ENCODE data around the gene TIAM1.

Gene TIAM1

DNA sequence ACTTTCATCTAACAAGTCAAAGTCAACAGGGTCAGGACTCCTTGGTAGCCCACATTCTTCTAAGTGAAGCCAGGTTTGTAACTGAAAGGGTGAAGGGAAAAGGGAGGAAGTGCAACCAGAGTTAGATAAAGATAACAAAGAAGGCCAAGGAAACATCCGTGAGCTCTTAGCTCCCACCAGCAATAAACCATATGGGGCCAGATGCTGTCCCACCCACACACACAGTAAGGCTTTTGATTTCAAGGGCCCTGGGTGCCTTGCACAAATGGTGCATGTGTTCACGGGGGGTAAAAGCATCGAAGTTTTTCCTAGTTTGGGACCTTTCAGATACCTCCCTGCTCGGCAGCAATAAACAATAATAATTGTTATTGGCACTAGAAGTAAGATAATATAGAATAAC lies 5.1 kb upstream of the TIAM1 start:
- no peaks in the 10 kb centered on the region for H3K36me3 ChIP-seq
- no peak for TF ChIP-seq Cebpa-rat (IDR thresholded peaks at IDR 0.05)
- no peak overlapping the region for H3K4me2 ChIP-seq
- no peak overlapping the region for H3K4me3 ChIP-seq
- peaks cover 0 to 10% (median 0%) of the 10 kb centered on the region in 11 experiments; a peak in 2 of 22 replicates for H3K9me3 ChIP-seq (replicated peaks in 1 of 11)
- H3K9ac ChIP-seq: no peak overlapping the region
- H3K27me3 ChIP-seq: peaks cover 0 to 19% (median 18%) of the 10 kb centered on the region in 11 experiments; a peak in 19 of 22 replicates
- no peak overlapping the region for H3K27ac ChIP-seq
- peaks cover 3 to 11% (median 7%) of the 10 kb centered on the region in 10 experiments; a peak in 19 of 20 replicates for H3K4me1 ChIP-seq
- H4K20me1 ChIP-seq: peaks cover 0 to 38% (median 8%) of the 10 kb centered on the region in 11 experiments; a peak in 9 of 22 replicates

DNA sequence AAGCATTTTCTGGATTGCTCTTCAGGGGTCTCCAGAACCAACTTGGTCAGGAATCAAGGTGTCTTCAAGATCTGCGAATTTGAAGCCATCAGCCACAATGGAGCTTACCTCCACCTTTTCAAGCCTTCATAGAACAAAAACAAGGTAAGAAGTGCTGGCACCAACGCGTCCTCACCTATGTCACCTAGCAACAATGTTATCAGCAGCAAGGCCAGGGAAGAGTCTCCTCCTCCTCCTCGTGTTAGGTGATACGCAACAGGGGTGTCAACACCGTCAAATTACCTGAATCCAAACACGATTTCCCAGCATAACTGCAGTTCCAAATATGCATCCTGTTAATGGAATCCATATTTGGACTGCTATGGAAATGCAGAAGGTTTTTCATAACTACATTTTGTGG lies 4.1 kb upstream of the TIAM1 start:
- Histone ChIP-seq H3K4me2 (no peak overlapping the region), H3K27ac (no peak overlapping the region), H3K36me3 (no peaks in the 10 kb centered on the region), H4K20me1 (peaks cover 0 to 48% (median 14%) of the 10 kb centered on the region in 11 experiments; a peak in 12 of 22 replicates), H3K9me3 (replicated peaks in 1 of 11) (peaks cover 0 to 10% (median 0%) of the 10 kb centered on the region in 11 experiments; a peak in 2 of 22 replicates), H3K4me1 (peaks cover 13 to 21% (median 16%) of the 10 kb centered on the region in 10 experiments), H3K9ac (no peak overlapping the region), H3K4me3 (no peak overlapping the region), H3K27me3 (peaks cover 2 to 30% (median 28%) of the 10 kb centered on the region in 11 experiments; a peak in 21 of 22 replicates)
- no peak for TF ChIP-seq Cebpa-rat (IDR thresholded peaks at IDR 0.05)

- no peak for TF ChIP-seq Cebpa-rat (IDR thresholded peaks at IDR 0.05)
- no peak overlapping the region for H3K27ac ChIP-seq
- peaks cover 8 to 36% (median 35%) of the 10 kb centered on the region in 11 experiments; a peak in 21 of 22 replicates for H3K27me3 ChIP-seq
- peaks cover 0 to 10% (median 0%) of the 10 kb centered on the region in 11 experiments; a peak in 2 of 22 replicates for H3K9me3 ChIP-seq (replicated peaks in 1 of 11)
- H3K36me3 ChIP-seq: no peaks in the 10 kb centered on the region
- no peak overlapping the region for H3K4me2 ChIP-seq
- peaks cover 0 to 55% (median 14%) of the 10 kb centered on the region in 11 experiments; a peak in 12 of 22 replicates for H4K20me1 ChIP-seq
- no peak overlapping the region for H3K4me3 ChIP-seq
- peaks cover 13 to 23% (median 21%) of the 10 kb centered on the region in 10 experiments for H3K4me1 ChIP-seq
- no peak overlapping the region for H3K9ac ChIP-seq
These were observed 3.5 kb upstream of the TIAM1 start for GRCh38 chr21:31347435-31348032.

DNA sequence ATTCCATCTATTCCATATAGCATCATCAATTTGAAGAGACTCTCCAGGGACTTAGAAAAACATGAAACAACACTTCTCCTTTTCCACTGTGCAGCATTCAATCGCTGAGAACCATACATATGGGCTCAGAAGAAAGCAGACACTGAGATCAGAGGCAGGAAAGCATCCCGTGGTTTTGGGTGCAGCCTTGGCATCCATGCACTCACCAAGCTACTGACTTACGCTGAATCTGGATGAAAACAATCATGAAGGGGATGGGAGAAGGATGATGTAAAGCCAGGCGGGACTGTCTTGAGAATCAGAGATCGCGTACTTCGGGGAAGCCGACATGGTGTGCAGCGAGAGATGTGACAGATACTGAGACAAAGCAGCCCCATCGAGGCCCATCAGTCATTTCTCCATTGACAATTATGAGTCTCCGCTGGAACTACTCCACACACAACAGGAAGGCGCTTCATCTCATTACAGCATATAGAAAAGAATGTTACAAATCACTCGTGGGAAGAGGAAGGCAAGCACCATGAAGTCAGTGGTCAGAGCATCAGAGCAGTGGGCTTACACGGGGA lies 2.3 kb upstream of the TIAM1 start:
- no peak for TF ChIP-seq Cebpa-rat (IDR thresholded peaks at IDR 0.05)
- peaks cover 0 to 10% (median 0%) of the 10 kb centered on the region in 11 experiments; a peak in 2 of 22 replicates for H3K9me3 ChIP-seq (replicated peaks in 1 of 11)
- H4K20me1 ChIP-seq: peaks cover 0 to 62% (median 14%) of the 10 kb centered on the region in 11 experiments; a peak in 12 of 22 replicates
- peaks cover 8 to 47% (median 41%) of the 10 kb centered on the region in 11 experiments; a peak in 21 of 22 replicates for H3K27me3 ChIP-seq
- no peak overlapping the region for H3K4me3 ChIP-seq
- peaks cover 13 to 35% (median 24%) of the 10 kb centered on the region in 10 experiments for H3K4me1 ChIP-seq
- H3K36me3 ChIP-seq: no peaks in the 10 kb centered on the region
- no peak overlapping the region for H3K27ac ChIP-seq
- peak overlapping the region in 2 of 11 experiments; percentile 0 to 1; a peak in 1 of 22 replicates for H3K4me2 ChIP-seq
- H3K9ac ChIP-seq: no peak overlapping the region

DNA sequence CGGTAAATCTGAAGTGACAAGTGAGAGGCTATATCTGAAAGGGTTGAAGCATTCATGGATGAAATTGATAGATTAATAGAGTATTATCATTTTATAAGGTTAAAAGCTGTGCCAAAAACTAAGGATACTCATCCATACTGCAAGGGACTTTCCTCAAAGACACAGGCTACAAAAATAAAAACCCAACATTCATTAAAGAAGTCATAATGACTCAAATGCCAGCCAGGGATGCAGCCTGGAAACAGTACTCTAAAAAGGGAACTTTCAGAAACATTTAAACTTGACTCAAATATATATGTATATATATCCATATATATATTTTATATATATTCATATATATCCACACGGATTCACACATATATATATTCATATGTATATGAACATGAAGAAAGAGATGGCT lies 1.1 kb upstream of the TIAM1 start:
- Histone ChIP-seq H3K4me1 (peaks cover 13 to 47% (median 24%) of the 10 kb centered on the region in 10 experiments), H3K9me3 (replicated peaks in 1 of 11) (peaks cover 0 to 3% (median 0%) of the 10 kb centered on the region in 11 experiments; a peak in 1 of 22 replicates), H3K27ac (no peak overlapping the region), H3K4me3 (no peak overlapping the region), H3K4me2 (peak overlapping the region in 2 of 11 experiments; percentile 92; a peak in 2 of 22 replicates), H3K36me3 (no peaks in the 10 kb centered on the region), H4K20me1 (peaks cover 0 to 62% (median 14%) of the 10 kb centered on the region in 11 experiments; a peak in 12 of 22 replicates), H3K27me3 (peaks cover 8 to 48% (median 41%) of the 10 kb centered on the region in 11 experiments; a peak in 21 of 22 replicates), H3K9ac (no peak overlapping the region)
- no peak for TF ChIP-seq Cebpa-rat (IDR thresholded peaks at IDR 0.05)

- Histone ChIP-seq H4K20me1 (peaks cover 0 to 59% (median 14%) of the 10 kb centered on the region in 11 experiments; a peak in 12 of 22 replicates), H3K27ac (peak overlapping the region in 2 of 11 experiments; percentile 64 to 72; a peak in 4 of 22 replicates), H3K4me1 (peaks cover 13 to 57% (median 24%) of the 10 kb centered on the region in 10 experiments), H3K36me3 (peaks cover 0 to 12% (median 10%) of the 10 kb centered on the region in 11 experiments; a peak in 15 of 22 replicates), H3K4me2 (peak overlapping the region; percentile 67 to 97 (median 90)), H3K4me3 (peak overlapping the region in 8 of 10 experiments; percentile 38 to 72 (median 58); a peak in 14 of 20 replicates), H3K9me3 (replicated peaks in 1 of 11) (no peaks in the 10 kb centered on the region), H3K9ac (peak overlapping the region in 4 of 11 experiments; percentile 64 to 74 (median 73); a peak in 6 of 22 replicates), H3K27me3 (peaks cover 8 to 48% (median 41%) of the 10 kb centered on the region in 11 experiments; a peak in 21 of 22 replicates)
- TF ChIP-seq Cebpa-rat (IDR thresholded peaks at IDR 0.05): no peak
These were observed 991 bp downstream of the TIAM1 start for GRCh38 chr21:31343030-31343510.

GRCh38 chr21:31342348-31342747 lies 1.7 kb downstream of the TIAM1 start:
- H3K4me3 ChIP-seq: peak overlapping the region in 3 of 10 experiments; percentile 56 to 68 (median 64); a peak in 6 of 20 replicates
- peak overlapping the region in 2 of 11 experiments; percentile 73 to 74; a peak in 1 of 22 replicates for H3K9ac ChIP-seq
- no peak for TF ChIP-seq Cebpa-rat (IDR thresholded peaks at IDR 0.05)
- H4K20me1 ChIP-seq: peaks cover 0 to 55% (median 14%) of the 10 kb centered on the region in 11 experiments; a peak in 12 of 22 replicates
- H3K4me1 ChIP-seq: peaks cover 13 to 57% (median 24%) of the 10 kb centered on the region in 10 experiments
- peaks cover 0 to 20% (median 16%) of the 10 kb centered on the region in 11 experiments; a peak in 16 of 22 replicates for H3K36me3 ChIP-seq
- no peaks in the 10 kb centered on the region for H3K9me3 ChIP-seq (replicated peaks in 1 of 11)
- H3K4me2 ChIP-seq: peak overlapping the region in 5 of 11 experiments; percentile 12 to 96 (median 92); a peak in 9 of 22 replicates
- H3K27me3 ChIP-seq: peaks cover 8 to 48% (median 41%) of the 10 kb centered on the region in 11 experiments; a peak in 21 of 22 replicates
- peak overlapping the region in 2 of 11 experiments; percentile 17 to 64; a peak in 1 of 22 replicates for H3K27ac ChIP-seq

GRCh38 chr21:31340942-31341487 lies 3.0 kb downstream of the TIAM1 start:
- H3K27ac ChIP-seq: no peak overlapping the region
- H3K4me3 ChIP-seq: no peak overlapping the region
- peaks cover 0 to 42% (median 12%) of the 10 kb centered on the region in 11 experiments; a peak in 13 of 22 replicates for H4K20me1 ChIP-seq
- peaks cover 0 to 29% (median 16%) of the 10 kb centered on the region in 11 experiments; a peak in 16 of 22 replicates for H3K36me3 ChIP-seq
- H3K4me1 ChIP-seq: peaks cover 13 to 69% (median 26%) of the 10 kb centered on the region in 10 experiments
- H3K9me3 ChIP-seq (replicated peaks in 1 of 11): no peaks in the 10 kb centered on the region
- H3K27me3 ChIP-seq: peaks cover 8 to 48% (median 41%) of the 10 kb centered on the region in 11 experiments; a peak in 21 of 22 replicates
- peak overlapping the region in 3 of 11 experiments; percentile 44 to 96 (median 92); a peak in 5 of 22 replicates for H3K4me2 ChIP-seq
- TF ChIP-seq Cebpa-rat (IDR thresholded peaks at IDR 0.05): no peak
- H3K9ac ChIP-seq: no peak overlapping the region

Data from BLaER1 treated with 17β-estradiol and CSF1 and Interleukin-3, amounts not matched to agents 10 nM and 100 nM (cell line).